PFSK-1 (cell line): Measurements from ENCODE around the gene BTBD10.

Experiments
- FOXP2 ChIP-seq: optimal IDR thresholded peaks from 2 replicates; pipeline ENCODE3; 2011; ENCODE audit warnings: borderline replicate concordance, control low read depth, inconsistent platforms; ENCODE audit not compliant: insufficient read depth; ENCODE audit errors: extremely low read length, extremely low read depth
- POLR2AphosphoS5 ChIP-seq: IDR thresholded peaks from 2 replicates; pipeline ENCODE4 v1.6.1; 2012; ENCODE audit warnings: low read depth, mild to moderate bottlenecking, control low read depth, low read length, moderate library complexity
- SIN3A ChIP-seq: IDR thresholded peaks from 2 replicates; pipeline ENCODE4 v1.6.1; 2012; ENCODE audit warnings: mild to moderate bottlenecking, low read length, moderate library complexity, borderline replicate concordance; ENCODE audit not compliant: insufficient read depth
- TAF1 ChIP-seq: IDR thresholded peaks from 2 replicates; pipeline ENCODE4 v1.6.1; 2012; ENCODE audit warnings: low read length, control low read depth, borderline replicate concordance; ENCODE audit not compliant: insufficient read depth
- TF ChIP-seq, protein P1 (sequence below), 2 experiments: IDR thresholded peaks; 2 replicates each; pipeline versions ENCODE4 v1.6.1 to v1.8.0; 2011 to 2012; ENCODE audit warnings: low read depth in 2 of 2, low read length in 2 of 2, control low read depth in 1 of 2, inconsistent platforms in 1 of 2, mild to moderate bottlenecking in 1 of 2, moderate library complexity in 1 of 2; ENCODE audit not compliant: insufficient read depth in 1 of 2

BTBD10 gene

DNA sequence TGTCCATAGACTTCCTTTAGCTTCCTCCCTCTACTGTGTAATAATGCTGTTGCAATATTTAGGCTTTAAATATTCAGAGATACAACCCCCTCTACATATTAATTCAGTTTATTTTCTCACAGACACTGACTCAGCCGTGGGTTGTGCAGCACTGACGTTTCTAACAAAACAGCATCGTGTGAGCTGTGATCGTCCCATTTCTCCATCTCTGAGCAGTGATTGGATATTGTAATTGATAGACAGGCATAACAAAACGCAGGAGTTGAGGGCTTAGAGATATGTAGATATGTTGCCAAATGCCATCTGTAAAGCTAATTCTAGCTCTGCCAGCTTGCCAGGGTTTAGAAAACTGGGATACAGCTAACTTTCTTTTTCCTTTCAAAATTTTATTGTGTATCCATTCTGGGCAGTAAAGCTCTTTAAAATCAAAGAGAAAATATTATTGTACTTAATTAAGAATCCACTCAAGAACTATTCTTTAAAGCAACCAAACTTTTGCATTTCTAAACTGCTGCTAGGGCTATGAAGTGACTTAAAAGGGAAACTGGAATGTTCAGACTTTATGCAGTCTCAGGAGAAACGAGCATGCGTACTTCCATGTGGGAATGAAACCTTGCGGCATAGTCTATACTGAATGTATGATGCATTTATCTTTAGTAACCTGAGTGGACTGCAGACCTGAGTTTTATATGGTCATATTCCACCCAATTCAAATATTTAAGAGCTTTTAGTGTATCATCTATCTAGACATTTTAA is 22.7 kb downstream of the BTBD10 start:
- TF ChIP-seq TAF1 = no peak
- TF ChIP-seq SIN3A = no peak
- TF ChIP-seq FOXP2 = no peak
- TF ChIP-seq, protein P1, sequence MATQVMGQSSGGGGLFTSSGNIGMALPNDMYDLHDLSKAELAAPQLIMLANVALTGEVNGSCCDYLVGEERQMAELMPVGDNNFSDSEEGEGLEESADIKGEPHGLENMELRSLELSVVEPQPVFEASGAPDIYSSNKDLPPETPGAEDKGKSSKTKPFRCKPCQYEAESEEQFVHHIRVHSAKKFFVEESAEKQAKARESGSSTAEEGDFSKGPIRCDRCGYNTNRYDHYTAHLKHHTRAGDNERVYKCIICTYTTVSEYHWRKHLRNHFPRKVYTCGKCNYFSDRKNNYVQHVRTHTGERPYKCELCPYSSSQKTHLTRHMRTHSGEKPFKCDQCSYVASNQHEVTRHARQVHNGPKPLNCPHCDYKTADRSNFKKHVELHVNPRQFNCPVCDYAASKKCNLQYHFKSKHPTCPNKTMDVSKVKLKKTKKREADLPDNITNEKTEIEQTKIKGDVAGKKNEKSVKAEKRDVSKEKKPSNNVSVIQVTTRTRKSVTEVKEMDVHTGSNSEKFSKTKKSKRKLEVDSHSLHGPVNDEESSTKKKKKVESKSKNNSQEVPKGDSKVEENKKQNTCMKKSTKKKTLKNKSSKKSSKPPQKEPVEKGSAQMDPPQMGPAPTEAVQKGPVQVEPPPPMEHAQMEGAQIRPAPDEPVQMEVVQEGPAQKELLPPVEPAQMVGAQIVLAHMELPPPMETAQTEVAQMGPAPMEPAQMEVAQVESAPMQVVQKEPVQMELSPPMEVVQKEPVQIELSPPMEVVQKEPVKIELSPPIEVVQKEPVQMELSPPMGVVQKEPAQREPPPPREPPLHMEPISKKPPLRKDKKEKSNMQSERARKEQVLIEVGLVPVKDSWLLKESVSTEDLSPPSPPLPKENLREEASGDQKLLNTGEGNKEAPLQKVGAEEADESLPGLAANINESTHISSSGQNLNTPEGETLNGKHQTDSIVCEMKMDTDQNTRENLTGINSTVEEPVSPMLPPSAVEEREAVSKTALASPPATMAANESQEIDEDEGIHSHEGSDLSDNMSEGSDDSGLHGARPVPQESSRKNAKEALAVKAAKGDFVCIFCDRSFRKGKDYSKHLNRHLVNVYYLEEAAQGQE (IDR thresholded peaks at IDR 0.05; ENCODE audit: insufficient read depth in 1 of 2, low read depth in 2 of 2, low read length in 2 of 2) = no peak
- no peak for TF ChIP-seq POLR2AphosphoS5

DNA sequence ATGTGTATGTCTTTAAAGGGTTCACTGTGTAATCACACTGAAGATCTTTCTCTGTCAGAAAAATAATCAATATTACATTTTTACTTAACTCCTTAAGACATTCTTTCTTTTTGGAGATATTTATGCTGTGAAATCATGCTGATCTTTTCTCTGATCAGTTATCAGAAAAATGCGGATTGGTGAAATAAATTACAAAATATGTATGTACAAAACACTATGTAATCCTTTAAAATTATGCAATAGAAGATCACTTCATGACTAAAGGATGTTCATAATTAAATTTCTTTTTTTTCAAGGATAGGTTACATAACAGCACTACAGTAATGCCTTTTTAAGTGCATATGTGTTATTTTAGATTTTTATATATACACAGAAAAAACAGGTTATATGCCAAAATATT is 24.7 kb downstream of the BTBD10 start:
- TF ChIP-seq POLR2AphosphoS5 = no peak
- TF ChIP-seq, protein P1 (IDR thresholded peaks at IDR 0.05; ENCODE audit: insufficient read depth in 1 of 2, low read depth in 2 of 2, low read length in 2 of 2) = no peak
- no peak for TF ChIP-seq SIN3A
- TF ChIP-seq TAF1 = no peak
- TF ChIP-seq FOXP2 = no peak

DNA sequence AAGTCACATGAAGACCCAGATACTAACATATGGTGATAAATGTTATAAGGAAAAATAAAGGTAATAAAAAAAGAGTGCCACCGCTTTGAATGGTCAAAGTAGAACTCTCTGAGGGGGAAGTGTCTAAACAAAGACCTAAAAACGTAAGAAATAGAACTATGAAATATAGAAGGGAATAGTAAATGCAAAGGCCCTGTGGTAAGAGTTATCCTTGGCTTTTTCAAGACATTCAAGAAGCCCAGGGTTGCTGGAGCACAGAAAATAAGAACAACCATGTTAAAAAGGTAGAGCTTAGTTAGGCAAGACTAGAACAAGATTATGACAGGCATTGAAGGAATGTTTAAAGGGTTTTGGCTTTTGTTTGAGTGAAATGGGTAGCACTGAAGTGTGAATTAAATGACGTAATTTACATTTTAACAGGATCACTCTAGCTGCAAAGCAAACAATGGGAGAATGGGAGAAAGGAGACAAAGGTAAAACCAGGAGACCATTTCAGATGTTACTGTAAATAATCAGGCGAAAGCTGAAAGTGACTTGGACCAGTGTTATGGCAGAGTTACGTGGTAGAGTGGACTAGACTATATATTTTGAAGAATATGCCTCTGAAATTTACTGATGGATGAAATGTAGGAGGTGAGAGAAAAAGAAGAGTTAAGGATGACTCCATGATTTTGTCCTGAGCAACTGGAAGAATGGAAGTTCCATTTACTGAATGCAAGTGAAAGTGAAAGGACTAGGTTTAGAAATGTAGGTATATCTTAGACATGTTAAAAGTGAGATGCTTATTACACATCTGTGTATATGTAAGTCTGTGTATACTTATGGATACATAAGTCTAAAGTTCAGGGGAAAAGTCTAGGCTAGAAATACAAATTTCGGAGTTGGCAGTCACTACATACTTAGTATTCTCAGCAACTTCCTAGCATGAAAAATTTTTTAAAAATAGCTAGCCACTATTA is 28.5 kb downstream of the BTBD10 start:
- TF ChIP-seq SIN3A (no peak), FOXP2 (no peak), TAF1 (no peak), POLR2AphosphoS5 (no peak)
- TF ChIP-seq, protein P1 (IDR thresholded peaks at IDR 0.05; ENCODE audit: insufficient read depth in 1 of 2, low read depth in 2 of 2, low read length in 2 of 2) = no peak

DNA sequence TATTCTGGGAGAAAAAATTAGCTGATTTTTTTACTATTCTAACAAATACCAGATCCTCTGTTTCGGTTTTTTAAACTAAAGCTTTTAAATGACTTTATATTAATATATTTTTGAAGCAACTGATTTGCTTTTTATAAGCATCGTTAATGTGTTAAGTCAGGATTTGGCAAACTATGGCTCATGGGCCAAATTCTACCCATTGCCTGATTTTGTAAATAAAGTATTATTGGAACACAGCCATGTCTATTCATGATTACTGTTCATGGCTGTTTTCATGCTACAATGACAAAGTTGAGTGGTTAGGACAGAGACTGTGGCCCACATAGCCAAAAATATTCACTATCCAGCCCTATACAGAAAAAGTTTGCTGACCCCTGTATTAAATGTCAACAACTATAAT is 29.6 kb downstream of the BTBD10 start:
- TF ChIP-seq SIN3A = no peak
- no peak for TF ChIP-seq TAF1
- TF ChIP-seq, protein P1 (IDR thresholded peaks at IDR 0.05; ENCODE audit: insufficient read depth in 1 of 2, low read depth in 2 of 2, low read length in 2 of 2) = no peak
